ENCODE measurements around the gene TMEM150B.

TMEM150B gene

DNA sequence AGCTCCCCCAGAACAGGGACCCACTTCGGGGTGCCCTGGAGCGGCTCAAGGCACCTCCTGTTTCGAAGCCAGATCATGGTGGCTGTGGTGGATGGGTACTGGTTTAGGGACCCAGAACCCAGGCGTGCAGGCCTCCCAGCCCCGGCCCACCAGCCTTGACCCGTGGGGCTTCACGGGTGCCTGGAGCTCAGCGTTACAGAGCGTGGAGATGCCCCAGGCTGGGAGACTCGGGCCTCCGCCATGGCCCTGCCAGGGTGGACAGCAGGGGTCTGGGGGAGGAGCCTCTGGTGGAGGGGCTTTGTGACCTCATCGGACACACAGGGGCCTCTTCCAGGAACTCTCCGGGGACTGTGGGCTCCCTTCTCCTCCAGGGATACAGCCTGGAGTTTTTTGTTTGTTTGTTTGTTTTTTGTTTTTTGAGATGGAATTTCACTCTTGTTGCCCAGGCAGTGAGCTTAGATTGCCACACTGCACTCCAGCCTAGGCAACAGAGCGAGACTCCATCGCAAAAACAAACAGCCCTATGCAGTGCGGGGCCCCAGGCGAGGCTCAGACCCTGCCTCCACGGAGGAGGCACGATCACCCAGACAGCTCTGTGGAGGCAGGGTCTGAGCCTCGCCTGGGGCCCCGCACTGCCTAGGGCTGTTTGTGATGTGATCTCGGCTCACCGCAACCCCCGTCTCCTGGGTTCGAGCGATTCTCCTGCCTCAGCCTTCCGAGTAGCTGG is 38.0 kb upstream of the TMEM150B start, which contains the start of gene GARIN5B:
Gene GARIN5B, minus strand, starts transcription at position 271 of the 727 bp plus-strand sequence. Its CDS starts 194 bp downstream, at position 77.
- TF ChIP-seq, protein P1, sequence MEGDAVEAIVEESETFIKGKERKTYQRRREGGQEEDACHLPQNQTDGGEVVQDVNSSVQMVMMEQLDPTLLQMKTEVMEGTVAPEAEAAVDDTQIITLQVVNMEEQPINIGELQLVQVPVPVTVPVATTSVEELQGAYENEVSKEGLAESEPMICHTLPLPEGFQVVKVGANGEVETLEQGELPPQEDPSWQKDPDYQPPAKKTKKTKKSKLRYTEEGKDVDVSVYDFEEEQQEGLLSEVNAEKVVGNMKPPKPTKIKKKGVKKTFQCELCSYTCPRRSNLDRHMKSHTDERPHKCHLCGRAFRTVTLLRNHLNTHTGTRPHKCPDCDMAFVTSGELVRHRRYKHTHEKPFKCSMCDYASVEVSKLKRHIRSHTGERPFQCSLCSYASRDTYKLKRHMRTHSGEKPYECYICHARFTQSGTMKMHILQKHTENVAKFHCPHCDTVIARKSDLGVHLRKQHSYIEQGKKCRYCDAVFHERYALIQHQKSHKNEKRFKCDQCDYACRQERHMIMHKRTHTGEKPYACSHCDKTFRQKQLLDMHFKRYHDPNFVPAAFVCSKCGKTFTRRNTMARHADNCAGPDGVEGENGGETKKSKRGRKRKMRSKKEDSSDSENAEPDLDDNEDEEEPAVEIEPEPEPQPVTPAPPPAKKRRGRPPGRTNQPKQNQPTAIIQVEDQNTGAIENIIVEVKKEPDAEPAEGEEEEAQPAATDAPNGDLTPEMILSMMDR (conservative IDR thresholded peaks at IDR 0.05; ENCODE audit: control insufficient read depth, insufficient read depth, low read depth, low read length), result no peak
- no peak within 1 kb of the TSS for H3K4me3 ChIP-seq (ENCODE audit: control insufficient read depth, low read depth, low read length)
- no peak for DNase-seq (ENCODE audit: low read depth)

DNA sequence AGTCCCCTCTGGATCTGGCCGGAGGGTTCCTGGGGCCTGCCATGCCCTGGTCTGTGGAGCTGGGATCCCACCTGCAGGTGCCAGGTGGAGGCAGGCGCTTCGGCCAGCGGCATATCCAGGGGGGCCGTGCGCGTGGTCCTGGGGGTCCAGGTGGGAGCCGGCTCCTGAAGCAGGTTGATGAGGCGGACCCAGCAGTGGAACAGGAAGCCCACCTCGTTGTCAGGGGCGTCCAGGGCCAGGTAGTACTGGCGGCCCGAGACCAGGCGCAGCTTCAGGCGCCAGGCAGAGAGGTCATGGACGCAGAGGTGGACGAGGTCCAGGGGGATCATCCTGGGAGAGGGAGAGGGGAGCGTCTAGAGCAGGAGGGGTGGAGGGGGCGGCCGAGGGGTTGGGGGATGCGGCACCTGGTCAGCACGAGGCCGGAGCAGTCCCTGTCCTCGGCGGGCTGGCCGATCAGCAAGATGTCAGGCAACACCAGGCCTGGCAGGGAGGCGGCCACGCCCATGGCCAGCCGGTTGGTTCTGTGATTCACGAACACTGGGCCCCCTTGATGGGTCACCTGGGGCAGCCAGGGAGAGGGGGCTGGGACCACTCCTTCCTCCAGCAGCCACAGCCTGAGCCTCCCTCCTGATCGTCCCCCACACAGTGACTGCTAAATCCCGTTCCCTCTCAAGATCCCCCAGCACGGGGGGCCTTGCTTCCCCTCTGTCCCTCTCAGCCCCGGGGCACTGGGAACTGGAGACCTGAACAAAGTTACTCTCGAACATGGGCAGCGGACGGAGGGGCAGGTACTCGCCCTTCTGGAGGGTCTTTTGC is 37.2 kb upstream of the TMEM150B start:
- TF ChIP-seq, protein P1 (conservative IDR thresholded peaks at IDR 0.05; ENCODE audit: control insufficient read depth, insufficient read depth, low read depth, low read length), result no peak
- no peak overlapping the region for H3K4me3 ChIP-seq (ENCODE audit: control insufficient read depth, low read depth, low read length)
- no peak for DNase-seq (ENCODE audit: low read depth)

DNA sequence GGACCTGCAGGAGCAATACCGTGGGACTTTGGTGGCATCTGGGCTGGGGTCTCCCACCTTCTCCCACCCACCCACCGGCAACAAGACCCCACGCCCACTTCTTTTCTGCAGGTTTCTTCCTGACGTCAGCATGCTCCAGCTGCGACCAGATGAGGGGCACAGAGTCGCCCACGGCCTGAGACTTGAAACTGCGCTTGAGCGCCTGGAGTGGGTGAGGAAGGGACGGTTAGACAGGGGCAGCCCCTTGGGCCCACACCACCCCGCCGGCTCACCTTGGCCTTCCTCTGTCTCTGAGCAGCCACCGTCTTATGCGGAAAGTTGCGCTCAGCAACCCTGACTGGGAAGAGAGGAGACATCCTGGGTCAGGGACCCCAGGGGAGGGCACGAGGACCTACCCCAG is 35.8 kb upstream of the TMEM150B start:
- TF ChIP-seq, protein P1 (conservative IDR thresholded peaks at IDR 0.05; ENCODE audit: control insufficient read depth, insufficient read depth, low read depth, low read length), result no peak
- H3K4me3 ChIP-seq (ENCODE audit: control insufficient read depth, low read depth, low read length), result no peak overlapping the region

DNA sequence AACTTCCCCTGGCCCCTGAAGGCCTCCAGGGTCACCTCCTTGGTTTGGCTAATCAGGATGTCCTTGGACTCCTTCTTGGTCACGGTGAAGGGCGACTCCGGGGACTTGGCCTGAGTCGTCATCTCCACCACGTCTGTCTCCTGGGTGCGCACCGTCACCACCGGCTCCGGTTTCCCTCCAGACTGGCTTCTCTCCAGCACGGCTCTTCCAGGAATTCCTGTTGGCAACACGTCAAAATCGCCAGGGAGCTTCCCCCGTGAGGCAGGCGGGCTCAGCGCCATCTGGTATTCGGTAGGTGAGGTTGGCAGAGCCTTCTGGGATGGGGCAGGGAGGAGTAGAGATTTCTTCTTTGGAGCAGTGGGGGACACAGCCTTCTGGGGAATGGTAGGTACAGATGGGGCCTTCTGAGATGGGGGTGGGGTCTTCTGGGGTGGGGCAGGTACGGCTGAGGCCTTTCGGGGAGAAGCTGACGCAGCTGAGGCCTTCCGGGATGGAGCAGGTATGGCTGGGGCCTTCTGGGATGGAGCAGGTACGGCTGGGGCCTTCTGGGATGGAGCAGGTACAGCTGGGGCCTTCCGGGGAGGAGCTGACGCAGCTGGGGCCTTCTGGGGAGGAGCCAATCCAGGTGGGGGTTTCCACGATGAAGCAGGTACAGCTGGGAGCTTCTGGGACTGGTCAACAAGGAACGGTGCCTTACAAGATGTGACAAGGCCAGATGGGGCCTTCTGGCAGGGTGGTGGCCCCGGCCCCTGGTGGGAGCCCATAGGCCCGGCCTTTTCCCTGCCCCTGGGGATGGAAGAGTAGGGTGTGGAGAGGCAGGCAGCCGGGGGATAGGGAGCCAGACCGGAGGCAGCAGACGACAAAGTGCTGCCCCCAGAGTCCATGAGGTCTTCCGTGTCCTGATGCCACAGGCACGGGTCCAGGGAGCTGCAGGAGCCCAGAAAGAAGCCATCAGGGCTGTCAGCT is 34.1 kb upstream of the TMEM150B start:
- no peak for DNase-seq (ENCODE audit: low read depth)
- TF ChIP-seq, protein P1 (conservative IDR thresholded peaks at IDR 0.05; ENCODE audit: control insufficient read depth, insufficient read depth, low read depth, low read length), result no peak
- H3K4me3 ChIP-seq (ENCODE audit: control insufficient read depth, low read depth, low read length), result no peak overlapping the region

More for the DNA sequence above, 35.8 kb upstream of the TMEM150B start:
- no peak for DNase-seq (ENCODE audit: low read depth)

DNA sequence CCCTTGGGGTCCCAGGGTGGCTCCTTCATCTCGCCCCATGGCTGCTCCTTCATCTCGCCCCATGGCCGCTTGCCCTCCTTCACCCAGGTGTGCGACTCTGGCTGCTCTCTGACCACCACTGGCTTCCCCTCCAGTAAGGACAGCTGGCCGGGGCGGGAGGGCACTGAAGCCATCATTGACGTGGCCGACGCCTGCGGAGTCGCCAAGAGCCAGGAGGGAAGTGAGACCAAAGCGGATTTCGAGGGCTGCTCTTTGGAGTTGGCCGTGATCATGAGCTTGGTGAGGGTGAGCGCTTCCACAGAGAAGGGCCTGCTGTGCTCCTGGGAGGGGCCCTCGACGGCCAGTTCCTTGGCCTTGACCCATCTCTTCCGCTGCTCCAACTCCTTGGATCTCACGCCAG is 33.4 kb upstream of the TMEM150B start:
- TF ChIP-seq, protein P1 (conservative IDR thresholded peaks at IDR 0.05; ENCODE audit: control insufficient read depth, insufficient read depth, low read depth, low read length), result no peak

DNA sequence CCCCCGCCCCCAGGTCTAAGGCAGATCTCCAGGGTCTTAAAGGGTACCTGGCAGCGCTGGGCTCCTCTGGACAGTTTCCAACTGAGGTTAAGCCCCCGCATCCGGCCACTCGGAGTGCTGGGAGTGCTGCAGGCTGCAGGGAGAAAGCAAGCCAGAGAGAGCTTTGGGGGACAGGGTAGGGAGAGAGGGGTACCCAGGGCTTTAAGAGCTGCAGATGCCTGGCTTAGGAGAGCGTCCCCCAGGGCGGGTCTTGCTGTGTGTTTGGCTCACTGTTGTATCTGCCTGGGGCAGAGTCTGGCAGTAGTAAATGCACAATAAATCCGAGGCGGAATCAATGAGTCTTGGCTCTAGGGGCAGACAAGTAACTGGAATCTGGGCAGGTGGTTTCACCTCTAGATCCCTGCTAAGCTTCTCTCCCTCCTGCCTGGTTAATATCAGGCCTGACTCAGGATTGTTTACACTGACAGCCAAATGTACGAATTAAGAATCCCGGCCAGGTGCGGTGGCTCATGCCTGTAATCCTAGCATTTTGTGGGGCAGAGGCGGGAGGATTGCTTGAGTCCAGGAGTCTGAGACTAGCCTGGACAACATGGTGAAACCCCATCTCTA is 30.2 kb upstream of the TMEM150B start:
- H3K4me3 ChIP-seq (ENCODE audit: control insufficient read depth, low read depth, low read length), result no peak overlapping the region
- DNase-seq (ENCODE audit: low read depth), result no peak
- TF ChIP-seq, protein P1 (conservative IDR thresholded peaks at IDR 0.05; ENCODE audit: control insufficient read depth, insufficient read depth, low read depth, low read length), result no peak

More for the DNA sequence above, 33.4 kb upstream of the TMEM150B start:
- no peak overlapping the region for H3K4me3 ChIP-seq (ENCODE audit: control insufficient read depth, low read depth, low read length)
- DNase-seq (ENCODE audit: low read depth), result no peak
